Colon (tissue), 2 donors: ENCODE measurements around the gene AFF3.
"Not testable (repeated sequence)": the region's sequence is repeated elsewhere in the genome, so short reads cannot be mapped to it uniquely, and the experiment has no call there.

Experiments
- FAIRE-seq: peaks from 2 replicates; lab custom pipeline; 2012; peaks lifted over from hg19 to GRCh38; lab: Jason Lieb, UNC
- donor health status: control.
- donor health status: control.

AFF3 gene, protein sequence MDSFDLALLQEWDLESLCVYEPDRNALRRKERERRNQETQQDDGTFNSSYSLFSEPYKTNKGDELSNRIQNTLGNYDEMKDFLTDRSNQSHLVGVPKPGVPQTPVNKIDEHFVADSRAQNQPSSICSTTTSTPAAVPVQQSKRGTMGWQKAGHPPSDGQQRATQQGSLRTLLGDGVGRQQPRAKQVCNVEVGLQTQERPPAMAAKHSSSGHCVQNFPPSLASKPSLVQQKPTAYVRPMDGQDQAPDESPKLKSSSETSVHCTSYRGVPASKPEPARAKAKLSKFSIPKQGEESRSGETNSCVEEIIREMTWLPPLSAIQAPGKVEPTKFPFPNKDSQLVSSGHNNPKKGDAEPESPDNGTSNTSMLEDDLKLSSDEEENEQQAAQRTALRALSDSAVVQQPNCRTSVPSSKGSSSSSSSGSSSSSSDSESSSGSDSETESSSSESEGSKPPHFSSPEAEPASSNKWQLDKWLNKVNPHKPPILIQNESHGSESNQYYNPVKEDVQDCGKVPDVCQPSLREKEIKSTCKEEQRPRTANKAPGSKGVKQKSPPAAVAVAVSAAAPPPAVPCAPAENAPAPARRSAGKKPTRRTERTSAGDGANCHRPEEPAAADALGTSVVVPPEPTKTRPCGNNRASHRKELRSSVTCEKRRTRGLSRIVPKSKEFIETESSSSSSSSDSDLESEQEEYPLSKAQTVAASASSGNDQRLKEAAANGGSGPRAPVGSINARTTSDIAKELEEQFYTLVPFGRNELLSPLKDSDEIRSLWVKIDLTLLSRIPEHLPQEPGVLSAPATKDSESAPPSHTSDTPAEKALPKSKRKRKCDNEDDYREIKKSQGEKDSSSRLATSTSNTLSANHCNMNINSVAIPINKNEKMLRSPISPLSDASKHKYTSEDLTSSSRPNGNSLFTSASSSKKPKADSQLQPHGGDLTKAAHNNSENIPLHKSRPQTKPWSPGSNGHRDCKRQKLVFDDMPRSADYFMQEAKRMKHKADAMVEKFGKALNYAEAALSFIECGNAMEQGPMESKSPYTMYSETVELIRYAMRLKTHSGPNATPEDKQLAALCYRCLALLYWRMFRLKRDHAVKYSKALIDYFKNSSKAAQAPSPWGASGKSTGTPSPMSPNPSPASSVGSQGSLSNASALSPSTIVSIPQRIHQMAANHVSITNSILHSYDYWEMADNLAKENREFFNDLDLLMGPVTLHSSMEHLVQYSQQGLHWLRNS (N-terminal part only)

DNA sequence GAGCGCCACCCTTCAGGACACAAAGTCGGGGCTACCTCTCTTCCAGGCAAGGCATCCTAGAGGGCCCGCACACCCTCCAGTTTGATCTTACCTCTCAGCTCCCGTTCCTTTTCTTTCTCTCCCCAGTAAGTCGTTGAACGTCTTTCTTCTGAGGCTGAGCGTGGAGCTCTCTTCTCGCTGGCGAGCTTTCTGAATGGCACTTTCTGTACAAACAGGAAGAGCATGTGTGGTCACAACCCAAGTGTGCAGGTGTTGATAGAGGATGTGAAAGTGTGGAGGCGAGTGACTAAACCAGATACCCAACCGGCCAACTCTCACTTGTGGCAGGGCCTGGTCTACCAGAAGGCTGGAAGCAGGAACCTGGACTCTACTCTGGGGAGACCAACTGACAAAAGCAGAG is at the start of gene AFF3:
Gene AFF3, minus strand, starts transcription at position 198 of the 400 bp plus-strand sequence. CDS start 38,136 bp downstream, outside the sequence.
- no peak for FAIRE-seq

DNA sequence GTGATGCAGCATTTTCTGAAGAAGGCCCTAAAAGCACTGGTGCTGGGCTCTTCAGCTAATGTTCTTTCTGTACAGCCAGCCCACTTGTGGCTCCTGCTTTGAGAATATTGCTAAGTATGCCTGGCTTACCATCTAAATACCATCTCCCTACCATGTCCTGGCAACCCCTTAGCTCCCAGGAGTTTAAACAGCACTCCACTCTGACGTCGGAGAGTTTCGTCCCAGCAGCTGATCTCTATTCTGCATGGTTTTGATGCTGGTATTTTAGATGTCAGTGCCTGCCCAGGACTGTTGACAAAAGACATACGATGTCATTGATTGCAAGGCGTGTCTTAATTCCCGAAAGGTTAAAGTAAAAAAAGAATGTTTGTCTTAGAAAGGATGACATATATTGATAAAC is 47.0 kb upstream of the AFF3 start:
- no peak for FAIRE-seq

- FAIRE-seq, result no peak
Measured at GRCh38 chr2:100188326-100188725, 45.9 kb upstream of the AFF3 start.

- FAIRE-seq, result no peak
Measured at GRCh38 chr2:100186126-100186525, 43.7 kb upstream of the AFF3 start.

- no peak for FAIRE-seq
Measured at GRCh38 chr2:100185516-100185915, 43.1 kb upstream of the AFF3 start.

DNA sequence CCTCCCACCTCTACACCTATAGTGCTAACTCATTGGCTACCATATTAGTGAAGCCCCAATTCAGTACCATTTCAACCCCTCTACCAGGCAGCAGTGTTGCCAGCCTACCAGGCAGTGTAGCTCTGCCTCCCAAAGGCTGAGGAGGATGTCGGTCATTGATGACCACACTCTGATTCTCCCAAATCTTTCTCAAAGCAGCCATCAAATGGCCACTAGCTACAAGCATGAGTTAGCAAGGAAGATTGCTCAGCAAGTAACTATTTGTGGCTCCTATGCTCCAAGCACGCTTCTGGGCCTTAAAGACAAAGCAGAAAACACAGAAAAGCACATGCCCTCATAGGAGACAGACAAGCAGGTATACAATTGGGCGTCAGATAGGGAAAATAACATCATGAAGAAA is 42.7 kb upstream of the AFF3 start:
- no peak for FAIRE-seq

GRCh38 chr2:100184055-100184737 is 41.8 kb upstream of the AFF3 start:
- FAIRE-seq, result no peak

DNA sequence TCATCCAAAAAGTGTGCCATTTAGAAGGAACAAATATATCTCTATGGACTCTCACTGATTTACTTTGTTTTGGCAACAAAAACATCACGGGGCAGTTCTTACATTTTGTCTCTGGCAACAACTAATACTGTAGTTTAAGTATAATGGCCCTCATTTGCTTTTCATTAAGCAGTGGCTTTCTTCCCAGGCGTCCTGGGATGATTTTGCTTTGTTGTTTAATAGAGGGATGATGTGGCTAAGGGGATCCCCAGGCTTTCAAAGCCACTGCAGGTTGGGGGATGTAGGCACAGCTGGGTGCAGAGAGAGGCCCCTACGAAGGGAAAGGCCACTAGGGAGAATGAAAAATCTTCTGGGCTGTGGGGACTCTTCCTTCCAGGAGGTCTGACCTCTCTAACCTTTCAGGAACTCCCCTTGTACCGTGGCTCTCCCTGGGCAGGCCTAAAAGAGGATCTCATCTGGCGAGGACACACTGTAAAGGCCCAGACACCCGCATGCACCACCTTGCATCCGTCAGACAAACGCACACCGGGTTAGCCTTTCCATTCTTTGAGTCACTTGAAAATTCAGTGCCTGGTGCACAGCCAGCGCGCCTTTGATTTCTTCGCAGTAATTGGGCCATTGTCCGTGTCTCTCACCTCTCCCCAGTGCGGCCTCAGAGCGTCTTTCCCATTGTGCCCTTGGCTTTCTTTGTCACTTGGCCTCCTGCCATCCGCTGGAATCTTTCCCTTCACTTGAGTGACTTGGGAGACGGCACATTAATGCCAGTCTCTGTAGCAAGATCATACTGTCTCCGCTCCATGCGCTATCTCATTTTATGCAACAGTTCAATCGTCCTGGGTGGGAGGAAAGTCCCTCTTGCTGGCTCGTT is 40.3 kb upstream of the AFF3 start:
- no peak for FAIRE-seq

GRCh38 chr2:100180503-100180902 is 38.1 kb upstream of the AFF3 start:
- FAIRE-seq, result no peak

GRCh38 chr2:100179806-100180205 is 37.4 kb upstream of the AFF3 start:
- no peak for FAIRE-seq

DNA sequence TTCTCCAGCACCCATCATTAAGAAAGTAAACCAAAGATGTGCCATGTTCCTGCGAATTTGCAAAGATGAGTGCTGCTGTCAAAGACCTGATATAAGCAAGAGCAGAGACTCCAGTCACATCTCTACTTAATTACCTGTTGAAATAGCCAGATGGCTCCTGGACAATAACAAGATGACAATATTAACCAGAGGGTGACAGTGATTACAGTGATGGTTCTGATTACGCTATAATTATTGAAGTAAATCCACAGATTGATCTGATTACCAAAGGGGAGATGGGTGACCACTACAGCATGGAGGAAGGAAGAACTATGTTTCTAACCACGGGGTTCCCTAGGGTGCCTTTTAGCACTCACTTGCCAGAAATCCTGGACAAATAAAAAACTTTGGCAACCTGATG is 36.5 kb upstream of the AFF3 start:
- no peak for FAIRE-seq

GRCh38 chr2:100178085-100178788 is 35.8 kb upstream of the AFF3 start:
- FAIRE-seq, result no peak

DNA sequence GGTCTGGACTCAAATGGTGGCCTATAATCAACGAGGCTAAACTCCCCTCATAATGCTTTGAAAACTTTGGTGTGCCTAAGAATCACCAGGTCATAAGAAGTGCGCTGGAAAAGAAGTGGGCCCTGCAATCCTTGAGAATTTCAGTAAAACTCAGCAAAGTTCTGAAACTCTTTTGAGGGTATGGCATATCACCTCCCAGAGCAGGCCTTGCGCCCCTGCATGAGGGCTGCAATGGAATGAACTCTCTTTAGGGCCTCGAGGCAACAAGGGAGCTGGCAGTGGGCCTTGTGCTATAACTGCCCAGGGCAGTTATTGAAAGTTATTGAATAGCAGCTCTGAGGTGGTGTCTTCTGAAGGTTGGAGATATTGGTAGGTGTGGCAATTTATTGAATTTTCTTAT is 34.5 kb upstream of the AFF3 start:
- no peak for FAIRE-seq

GRCh38 chr2:100174026-100174431 is 31.6 kb upstream of the AFF3 start:
- FAIRE-seq, result no peak

DNA sequence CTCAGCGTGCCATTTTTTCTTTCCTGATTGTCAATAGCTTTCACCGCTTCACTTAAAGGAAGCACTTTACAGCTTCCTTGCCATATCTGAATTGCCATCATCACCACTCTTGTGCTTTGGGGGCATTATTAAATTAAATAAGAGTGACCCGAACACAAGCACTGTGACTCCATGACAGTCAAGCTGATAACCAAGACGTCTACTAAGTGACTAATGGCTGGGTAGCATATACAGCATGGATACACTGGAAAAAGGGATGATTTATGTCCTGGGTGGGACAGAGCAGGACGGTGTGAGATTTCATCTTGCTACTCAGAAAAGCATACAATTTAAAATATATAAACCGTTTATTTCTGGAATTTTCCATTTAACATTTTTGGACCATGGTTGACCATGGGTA is 24.3 kb upstream of the AFF3 start:
- FAIRE-seq, result no peak

DNA sequence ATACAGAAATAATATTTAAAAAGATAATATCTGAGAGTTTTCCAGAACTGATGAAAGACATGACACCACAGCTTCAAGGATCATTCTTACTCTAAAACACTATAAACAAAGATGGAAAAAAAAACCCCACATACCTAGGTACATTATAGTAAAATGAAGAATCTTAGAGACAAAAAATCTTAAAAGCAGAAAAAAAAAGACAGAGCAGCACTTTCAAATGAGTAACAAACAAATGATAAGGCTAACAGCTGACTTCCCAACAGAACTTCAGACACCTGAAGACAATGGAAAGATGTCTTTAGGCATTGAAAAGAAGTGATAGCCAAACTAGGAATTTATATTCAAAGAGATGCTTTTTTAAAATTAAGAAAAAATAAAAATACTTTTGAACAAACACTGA is 21.2 kb upstream of the AFF3 start:
- no peak for FAIRE-seq

DNA sequence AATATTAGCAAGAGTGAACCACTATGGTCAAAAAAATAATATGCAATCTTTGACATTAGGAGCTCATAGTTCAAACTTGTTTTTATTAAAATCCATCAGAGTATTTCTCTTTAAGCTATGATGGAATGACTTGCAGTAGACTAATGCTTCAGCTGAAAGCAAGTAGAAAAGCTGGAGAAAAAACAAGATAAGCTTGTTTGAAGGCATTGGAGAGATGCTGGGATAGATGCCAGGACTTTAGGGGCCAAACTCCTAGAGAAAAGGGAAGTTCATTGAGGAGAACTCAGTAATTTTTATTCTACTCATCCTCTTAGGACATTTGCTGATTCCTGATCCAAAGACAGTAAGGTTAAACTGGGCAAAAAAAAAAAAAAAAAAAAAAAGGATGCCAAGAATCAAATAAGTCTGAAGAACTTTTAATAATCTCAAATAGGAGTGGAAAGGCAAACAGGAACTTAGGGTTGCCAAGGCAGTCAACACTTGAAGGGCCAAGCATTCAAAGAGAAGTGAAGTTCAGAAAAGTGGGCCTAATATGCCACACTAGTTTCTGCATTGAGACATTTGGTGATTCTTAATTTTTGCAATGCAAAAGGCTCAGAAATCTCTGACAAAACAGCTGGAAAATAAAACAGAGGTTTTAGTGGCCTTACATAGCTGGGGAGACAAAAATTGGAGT is 19.7 kb upstream of the AFF3 start:
- FAIRE-seq, result no peak

GRCh38 chr2:100160396-100160795 is 18.0 kb upstream of the AFF3 start:
- FAIRE-seq, result no peak

GRCh38 chr2:100151832-100152231 is 9.4 kb upstream of the AFF3 start:
- FAIRE-seq, result not testable (repeated sequence)

DNA sequence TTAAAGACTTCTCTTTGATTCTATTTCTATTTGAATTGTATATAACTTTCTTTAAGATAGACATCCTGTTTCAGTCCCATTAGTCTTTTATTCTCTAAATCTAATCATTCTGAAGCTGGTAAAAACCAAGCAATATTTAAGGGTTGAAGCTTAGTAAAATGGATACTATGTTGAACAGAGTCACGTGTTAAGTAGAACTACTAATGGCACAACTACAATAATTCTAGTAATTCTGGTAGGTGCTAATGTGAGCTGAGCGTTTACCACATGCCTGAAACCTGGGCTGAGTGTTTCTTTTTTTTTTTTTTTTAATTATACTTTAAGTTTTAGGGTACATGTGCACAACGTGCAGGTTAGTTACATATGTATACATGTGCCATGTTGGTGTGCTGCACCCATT is 8.9 kb upstream of the AFF3 start:
- no peak for FAIRE-seq
